PC-9 (cell line): ENCODE results near the gene CCDC102B.

Experiments used
- EZH2 ChIP-seq: fragments of 200-600 bp; sonication (generic); IDR thresholded peaks from 2 replicates; pipeline ENCODE4 v1.8.0; 2017; ENCODE audit warnings: antibody characterized with exemption, low read depth
- TF ChIP-seq, protein P1 (sequence below): fragments of 200-600 bp; sonication (generic); conservative IDR thresholded peaks from 2 replicates; pipeline ENCODE4 v1.6.1; 2017; ENCODE audit warnings: mixed run types, antibody characterized with exemption, mild to moderate bottlenecking, moderate library complexity

DNA sequence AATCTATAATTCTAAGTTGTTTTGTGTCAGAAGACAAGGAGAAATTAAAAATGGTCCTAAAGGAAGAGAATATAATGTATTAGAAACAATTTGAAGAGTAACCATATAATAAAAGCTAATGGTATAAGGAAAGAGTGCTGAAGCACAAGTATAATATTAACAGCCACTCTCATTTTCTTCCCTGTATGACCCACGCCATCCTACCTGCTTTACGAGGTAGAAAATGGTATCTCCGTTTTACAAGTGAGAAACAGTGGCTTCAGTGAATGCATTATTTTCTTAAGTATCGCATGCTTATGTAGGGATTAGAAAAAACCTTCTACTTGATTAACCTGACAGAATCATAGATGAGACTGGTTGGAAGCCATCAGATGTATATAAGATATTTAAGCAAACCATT, 266.2 kb downstream of the CCDC102B start:
- no peak for TF ChIP-seq EZH2
- TF ChIP-seq, protein P1, sequence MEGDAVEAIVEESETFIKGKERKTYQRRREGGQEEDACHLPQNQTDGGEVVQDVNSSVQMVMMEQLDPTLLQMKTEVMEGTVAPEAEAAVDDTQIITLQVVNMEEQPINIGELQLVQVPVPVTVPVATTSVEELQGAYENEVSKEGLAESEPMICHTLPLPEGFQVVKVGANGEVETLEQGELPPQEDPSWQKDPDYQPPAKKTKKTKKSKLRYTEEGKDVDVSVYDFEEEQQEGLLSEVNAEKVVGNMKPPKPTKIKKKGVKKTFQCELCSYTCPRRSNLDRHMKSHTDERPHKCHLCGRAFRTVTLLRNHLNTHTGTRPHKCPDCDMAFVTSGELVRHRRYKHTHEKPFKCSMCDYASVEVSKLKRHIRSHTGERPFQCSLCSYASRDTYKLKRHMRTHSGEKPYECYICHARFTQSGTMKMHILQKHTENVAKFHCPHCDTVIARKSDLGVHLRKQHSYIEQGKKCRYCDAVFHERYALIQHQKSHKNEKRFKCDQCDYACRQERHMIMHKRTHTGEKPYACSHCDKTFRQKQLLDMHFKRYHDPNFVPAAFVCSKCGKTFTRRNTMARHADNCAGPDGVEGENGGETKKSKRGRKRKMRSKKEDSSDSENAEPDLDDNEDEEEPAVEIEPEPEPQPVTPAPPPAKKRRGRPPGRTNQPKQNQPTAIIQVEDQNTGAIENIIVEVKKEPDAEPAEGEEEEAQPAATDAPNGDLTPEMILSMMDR, result no peak
